OCI-LY3 (cell line): ENCODE measurements around the gene PCMT1.

Source experiments
- H2AFZ ChIP-seq: fragments of 200-600, 300-600 bp; shearing (Covaris generic); 2 replicates; pipeline ENCODE4 v1.6.0; 2014; ENCODE audit warnings: antibody characterized with exemption, low read depth, low read length
- H3K27ac ChIP-seq: fragments of 200-600, 300-600 bp; sonication (generic); 2 replicates; pipeline ENCODE4 v1.5.1; 2014; ENCODE audit warnings: mild to moderate bottlenecking, low read length, moderate library complexity, mixed read lengths
- H3K27me3 ChIP-seq: fragments of 200-600, 300-600 bp; sonication (generic); 2 replicates; pipeline ENCODE4 v1.6.1; 2014; ENCODE audit warnings: low read depth, low read length, mixed read lengths
- H3K36me3 ChIP-seq: fragments of 200-600, 300-600 bp; sonication (generic); replicated peaks from 2 replicates; pipeline ENCODE3; 2014; ENCODE audit warnings: low read depth, low read length, mixed read lengths
- H3K4me1 ChIP-seq: fragments of 300-600, 200-600 bp; sonication (generic); 2 replicates; pipeline ENCODE4 v1.6.1; 2014; ENCODE audit warnings: low read length, mixed read lengths
- H3K4me2 ChIP-seq: fragments of 200-600, 300-600 bp; sonication (generic); 2 replicates; pipeline ENCODE4 v1.6.1; 2014; ENCODE audit warnings: low read length, mixed read lengths
- H3K4me3 ChIP-seq: fragments of 300-600, 200-600 bp; sonication (generic); 2 replicates; pipeline ENCODE4 v1.5.1; 2014; ENCODE audit warnings: antibody characterized with exemption, mild to moderate bottlenecking, low read length, moderate library complexity
- H3K79me2 ChIP-seq: fragments of 300-600, 200-600 bp; shearing (Covaris generic); 2 replicates; pipeline ENCODE4 v1.6.1; 2014; ENCODE audit warnings: mild to moderate bottlenecking, low read length, mixed read lengths
- H3K9ac ChIP-seq: fragments of 300-600, 200-600 bp; shearing (Covaris generic); 2 replicates; pipeline ENCODE4 v1.6.0; 2014; ENCODE audit warnings: mild to moderate bottlenecking, low read length, moderate library complexity
- H3K9me3 ChIP-seq: fragments of 200-600, 300-600 bp; shearing (Covaris generic); 2 replicates; pipeline ENCODE4 v1.6.1; 2014; ENCODE audit warnings: low read length, mixed read lengths; ENCODE audit not compliant: insufficient read depth
- H4K20me1 ChIP-seq: fragments of 200-600, 300-600 bp; sonication (generic); 2 replicates; pipeline ENCODE4 v1.6.1; 2016; ENCODE audit warnings: low read length, mixed read lengths; ENCODE audit not compliant: insufficient read depth
- CTCF ChIP-seq: fragments of 200-600, 300-600 bp; sonication (generic); IDR thresholded peaks from 2 replicates; pipeline ENCODE4 v1.5.1; 2014; ENCODE audit warnings: antibody characterized with exemption, low read length, low read depth
- EZH2phosphoT487 ChIP-seq: fragments of 200-600 bp; shearing (Covaris generic); IDR thresholded peaks from 2 replicates; pipeline ENCODE4 v1.6.1; 2018; ENCODE audit warnings: antibody characterized with exemption, mixed run types, low read depth

PCMT1 gene

GRCh38 chr6:149806127-149806526 is 56.6 kb downstream of the PCMT1 start:
- no peaks in the 10 kb centered on the region; the same call in 1 of the 2 replicates for H3K4me1 ChIP-seq
- no peaks in the 10 kb centered on the region for H3K79me2 ChIP-seq
- H3K27me3 ChIP-seq: no peaks in the 10 kb centered on the region
- no peak overlapping the region for H3K27ac ChIP-seq
- H2AFZ ChIP-seq: no peak overlapping the region
- peaks cover 5% of the 10 kb centered on the region for H3K36me3 ChIP-seq
- H4K20me1 ChIP-seq: no peaks in the 10 kb centered on the region
- H3K9me3 ChIP-seq: no peaks in the 10 kb centered on the region
- TF ChIP-seq CTCF (no peak), EZH2phosphoT487 (no peak)
- no peak overlapping the region for H3K4me2 ChIP-seq
- no peak overlapping the region for H3K9ac ChIP-seq
- no peak overlapping the region for H3K4me3 ChIP-seq

GRCh38 chr6:149809798-149810197 is 60.3 kb downstream of the PCMT1 start:
- Histone ChIP-seq H3K36me3 (peaks cover 4% of the 10 kb centered on the region), H3K4me1 (no peaks in the 10 kb centered on the region; the same call in 1 of the 2 replicates), H3K4me2 (no peak overlapping the region), H3K4me3 (no peak overlapping the region), H3K27me3 (no peaks in the 10 kb centered on the region), H3K9ac (no peak overlapping the region), H3K9me3 (no peaks in the 10 kb centered on the region), H3K27ac (no peak overlapping the region), H4K20me1 (no peaks in the 10 kb centered on the region), H3K79me2 (no peaks in the 10 kb centered on the region), H2AFZ (no peak overlapping the region)
- TF ChIP-seq EZH2phosphoT487 (no peak), CTCF (no peak)

- Histone ChIP-seq H3K4me1 (peaks cover 7% of the 10 kb centered on the region), H4K20me1 (no peaks in the 10 kb centered on the region), H3K9ac (no peak overlapping the region), H3K27ac (no peak overlapping the region), H3K36me3 (peaks cover 4% of the 10 kb centered on the region), H3K9me3 (no peaks in the 10 kb centered on the region), H3K4me2 (no peak overlapping the region), H3K79me2 (no peaks in the 10 kb centered on the region), H2AFZ (no peak overlapping the region), H3K4me3 (no peak overlapping the region), H3K27me3 (no peaks in the 10 kb centered on the region)
- no peak for TF ChIP-seq EZH2phosphoT487
- TF ChIP-seq CTCF: no peak
Observed at GRCh38 chr6:149813351-149813750, 63.8 kb downstream of the PCMT1 start.

- TF ChIP-seq EZH2phosphoT487: no peak
- no peak for TF ChIP-seq CTCF
- Histone ChIP-seq H3K27me3 (no peaks in the 10 kb centered on the region), H3K4me1 (peaks cover 7% of the 10 kb centered on the region), H4K20me1 (no peaks in the 10 kb centered on the region), H3K27ac (peak overlapping the region; percentile 58), H3K79me2 (no peaks in the 10 kb centered on the region), H3K4me2 (peak overlapping the region; percentile 60), H3K4me3 (0 out of 2 replicates have a peak overlapping the region, but pooled peaks have one; percentile 22), H3K9ac (no peak overlapping the region; the same call in 1 of the 2 replicates), H3K9me3 (no peaks in the 10 kb centered on the region), H3K36me3 (peaks cover 4% of the 10 kb centered on the region), H2AFZ (no peak overlapping the region)
Observed at GRCh38 chr6:149815788-149816187, 66.2 kb downstream of the PCMT1 start.
